ENCODE data around the gene RAB17. TPM values are rescaled to one million over a fixed set of nuclear protein-coding genes. Genes with fewer than 3 reads are reported as not detected.

Gene RAB17
- total RNA-seq, 2 donors from 2014 or later, result 6.4 to 6.5 TPM

Other genes starting within 250 kb of the RAB17 start
- 100 to 1,000 TPM; 118 to 155 TPM for gene COL6A3, start 176.6 kb downstream of the RAB17 start, total RNA-seq
- gene MLPH, start 103.5 kb downstream of the RAB17 start, total RNA-seq, result 1 to 10 TPM; 2.0 to 7.4 TPM
- gene PRLH, start 24.2 kb downstream of the RAB17 start, total RNA-seq, result not detected
- gene LRRFIP1, start 36.9 kb upstream of the RAB17 start, total RNA-seq, result 100 to 1,000 TPM; 196 to 244 TPM
- gene RBM44, start 208.0 kb upstream of the RAB17 start, total RNA-seq, result 1 to 10 TPM; 1.6 to 7.1 TPM

Data from thoracic aorta (tissue), 2 donors.